Stimulated activated CD8-positive, alpha-beta memory T cell treated with anti-CD3 and anti-CD28 coated beads, Interleukin-15, amount 100 ng/mL, for 1 hour (primary cell): ENCODE measurements around the gene MTMR10.

Source experiments
- DNase-seq: peaks from one replicate; pipeline ENCODE4 v3.0.0-alpha.2; 2020; ENCODE audit warnings: low read depth

Gene MTMR10, protein sequence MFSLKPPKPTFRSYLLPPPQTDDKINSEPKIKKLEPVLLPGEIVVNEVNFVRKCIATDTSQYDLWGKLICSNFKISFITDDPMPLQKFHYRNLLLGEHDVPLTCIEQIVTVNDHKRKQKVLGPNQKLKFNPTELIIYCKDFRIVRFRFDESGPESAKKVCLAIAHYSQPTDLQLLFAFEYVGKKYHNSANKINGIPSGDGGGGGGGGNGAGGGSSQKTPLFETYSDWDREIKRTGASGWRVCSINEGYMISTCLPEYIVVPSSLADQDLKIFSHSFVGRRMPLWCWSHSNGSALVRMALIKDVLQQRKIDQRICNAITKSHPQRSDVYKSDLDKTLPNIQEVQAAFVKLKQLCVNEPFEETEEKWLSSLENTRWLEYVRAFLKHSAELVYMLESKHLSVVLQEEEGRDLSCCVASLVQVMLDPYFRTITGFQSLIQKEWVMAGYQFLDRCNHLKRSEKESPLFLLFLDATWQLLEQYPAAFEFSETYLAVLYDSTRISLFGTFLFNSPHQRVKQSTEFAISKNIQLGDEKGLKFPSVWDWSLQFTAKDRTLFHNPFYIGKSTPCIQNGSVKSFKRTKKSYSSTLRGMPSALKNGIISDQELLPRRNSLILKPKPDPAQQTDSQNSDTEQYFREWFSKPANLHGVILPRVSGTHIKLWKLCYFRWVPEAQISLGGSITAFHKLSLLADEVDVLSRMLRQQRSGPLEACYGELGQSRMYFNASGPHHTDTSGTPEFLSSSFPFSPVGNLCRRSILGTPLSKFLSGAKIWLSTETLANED

GRCh38 chr15:30991255-30992235, at the start of gene MTMR10:
Gene MTMR10 (minus strand): TSS chr15:30991628. CDS start chr15:30991506, 122 bp downstream.
- peak; percentile 27 for DNase-seq

- DNase-seq, result no peak
Observed at GRCh38 chr15:31040611-31041010, 49.2 kb upstream of the MTMR10 start.

GRCh38 chr15:31039961-31040360, 48.5 kb upstream of the MTMR10 start:
- DNase-seq, result no peak

GRCh38 chr15:31037731-31038477, 46.5 kb upstream of the MTMR10 start:
- DNase-seq, result no peak

DNA sequence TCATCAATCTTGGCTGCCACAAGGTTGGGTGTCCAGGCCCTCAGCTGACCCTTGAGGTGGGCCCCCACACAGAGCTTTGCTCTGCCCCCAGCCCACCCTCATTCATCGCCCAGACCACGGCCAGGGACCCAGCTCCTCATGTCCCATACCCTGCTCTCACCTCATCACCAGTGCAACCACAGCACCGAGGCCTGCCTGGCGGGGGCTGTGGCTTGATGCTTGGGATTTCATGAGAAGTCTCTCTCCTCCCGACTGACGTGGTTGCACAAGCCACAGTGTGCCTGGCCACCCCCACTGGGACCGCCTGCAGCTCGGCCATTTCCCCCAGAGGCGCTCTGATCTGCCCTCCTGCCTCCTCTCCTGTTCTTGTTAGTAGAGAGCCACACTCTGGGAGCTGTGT, 45.4 kb upstream of the MTMR10 start:
- no peak for DNase-seq

DNA sequence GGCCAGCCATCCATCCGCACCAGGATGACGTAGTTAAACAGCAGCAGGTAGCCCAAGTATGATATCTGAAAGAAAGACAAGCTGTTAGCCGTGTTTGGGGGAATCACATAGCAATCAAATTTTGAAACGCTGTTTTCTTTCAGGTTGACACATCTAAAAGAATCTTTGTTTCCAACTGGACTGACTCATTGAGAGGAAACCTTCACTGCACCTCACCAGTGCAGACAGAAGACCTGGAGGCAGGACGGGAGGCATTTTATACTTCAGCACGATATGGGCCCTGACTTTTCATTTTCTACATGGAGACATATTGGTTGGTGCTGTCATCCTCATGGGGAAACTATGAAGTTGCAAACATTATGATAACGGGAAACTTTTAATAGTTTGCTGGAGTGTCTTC, 44.2 kb upstream of the MTMR10 start:
- DNase-seq, result no peak

- no peak for DNase-seq
Observed at GRCh38 chr15:31034152-31034551, 42.7 kb upstream of the MTMR10 start.

- no peak for DNase-seq
Observed at GRCh38 chr15:31032961-31033371, 41.5 kb upstream of the MTMR10 start.

- no peak for DNase-seq
Observed at GRCh38 chr15:31031471-31032067, 40.1 kb upstream of the MTMR10 start.

DNA sequence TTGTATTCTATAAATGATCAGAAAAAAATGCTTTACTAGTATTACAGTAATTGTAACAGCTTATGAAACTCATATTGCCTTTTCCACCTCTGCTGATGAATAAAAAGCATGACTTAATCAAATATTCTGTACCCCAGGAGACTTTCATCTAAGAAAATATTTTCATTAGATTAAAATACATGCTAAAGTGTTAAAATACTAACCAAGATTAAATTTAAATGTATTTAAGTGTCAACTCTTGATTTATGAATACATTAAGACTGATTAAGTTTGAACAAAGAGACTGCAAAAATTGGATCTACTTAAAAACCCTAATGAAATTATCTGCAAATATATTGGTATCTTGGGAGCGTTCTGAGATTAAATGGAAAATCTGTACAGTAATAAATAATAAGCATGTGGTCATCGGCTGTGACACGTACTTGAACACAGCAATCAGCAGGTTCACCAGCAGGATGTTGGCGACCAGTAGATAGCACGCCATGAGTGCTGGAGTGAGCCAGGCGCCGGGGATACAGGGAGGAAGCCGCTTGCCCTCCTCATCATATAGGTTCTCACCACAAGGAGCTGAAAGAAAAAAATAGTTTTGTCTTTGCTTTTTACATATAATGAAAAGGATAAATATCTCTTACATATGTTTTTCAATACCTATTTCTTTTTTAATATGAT, 36.6 kb upstream of the MTMR10 start:
- DNase-seq, result no peak

GRCh38 chr15:31025996-31026395, 34.6 kb upstream of the MTMR10 start:
- DNase-seq, result no peak

- DNase-seq, result no peak
Observed at GRCh38 chr15:31024979-31025378, 33.6 kb upstream of the MTMR10 start.

- no peak for DNase-seq
Observed at GRCh38 chr15:31024330-31024729, 32.9 kb upstream of the MTMR10 start.

DNA sequence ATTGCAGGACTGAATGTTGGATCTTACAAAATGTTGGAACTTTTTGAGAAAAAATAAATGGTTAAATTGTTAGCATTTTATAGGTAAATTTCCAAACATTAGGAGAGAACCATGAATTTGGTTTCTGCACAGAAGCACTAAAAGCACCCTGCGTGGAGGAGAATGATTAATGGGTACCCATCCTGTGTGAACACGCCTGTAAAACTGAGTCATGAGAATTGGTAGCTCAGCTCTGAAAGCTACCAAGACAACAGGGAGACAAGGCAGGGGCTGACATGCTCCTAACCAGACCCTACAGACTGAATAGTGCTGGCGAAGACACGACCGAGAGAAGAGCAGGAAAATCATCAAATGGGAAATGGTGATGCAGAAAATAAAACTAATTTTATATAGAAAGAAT, 32.4 kb upstream of the MTMR10 start:
- DNase-seq, result no peak

- no peak for DNase-seq
Observed at GRCh38 chr15:31021067-31021665, 29.7 kb upstream of the MTMR10 start.

GRCh38 chr15:31020542-31020941, 29.1 kb upstream of the MTMR10 start:
- DNase-seq, result no peak

GRCh38 chr15:31019986-31020385, 28.6 kb upstream of the MTMR10 start:
- DNase-seq, result no peak

- DNase-seq, result no peak
Observed at GRCh38 chr15:31017311-31017710, 25.9 kb upstream of the MTMR10 start.

DNA sequence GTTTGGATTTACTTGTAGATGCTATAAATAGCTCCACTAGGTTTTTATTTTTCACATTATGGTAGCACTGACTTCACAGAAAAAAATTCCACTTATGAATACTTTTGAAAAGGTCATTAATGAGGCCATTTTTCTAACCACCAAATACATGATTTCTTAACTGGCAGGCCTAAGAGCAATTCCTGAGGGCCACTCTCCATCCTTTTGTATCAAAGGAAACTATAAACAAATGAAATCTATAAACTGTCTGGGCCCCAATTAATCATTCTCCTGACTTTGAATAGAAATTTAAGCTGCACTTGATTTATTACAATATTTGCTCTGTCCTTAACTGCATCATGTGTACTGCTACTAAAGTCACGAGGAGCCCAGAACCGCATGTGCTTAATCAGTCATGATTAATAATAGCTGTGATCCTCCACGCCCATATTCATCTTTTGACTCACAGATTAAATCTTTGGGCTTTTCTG, 25.1 kb upstream of the MTMR10 start:
- no peak for DNase-seq

DNA sequence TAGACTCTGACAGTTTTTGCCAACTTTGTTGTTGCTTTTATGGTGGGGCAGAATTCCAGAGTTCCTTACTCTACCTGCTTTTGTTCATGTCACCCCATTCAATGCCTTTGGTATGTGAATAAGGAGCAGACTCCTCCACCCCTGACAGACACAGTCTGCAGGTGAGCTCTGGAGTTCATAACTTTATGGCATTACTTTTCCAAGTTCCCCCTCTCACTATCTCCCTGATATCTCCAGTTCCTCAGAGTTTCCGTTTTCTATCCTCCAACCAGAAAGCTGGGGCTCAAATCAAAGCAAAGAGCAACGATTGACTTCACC, 23.1 kb upstream of the MTMR10 start:
- DNase-seq, result no peak
